H1 (cell line): Measurements from ENCODE around the gene DCAF15. TPM values are rescaled to one million over a fixed set of nuclear protein-coding genes. Genes with fewer than 3 reads are reported as not detected.

ENCODE experiments used
- NANOG ChIP-seq: IDR thresholded peaks from 2 replicates; pipeline ENCODE4 v1.6.1; 2011; ENCODE audit warnings: low read length, low read depth, mild to moderate bottlenecking, inconsistent platforms; ENCODE audit not compliant: insufficient read depth, poor library complexity, severe bottlenecking
- PHF8 ChIP-seq: fragments of 200-600 bp; sonication (generic); conservative IDR thresholded peaks from 2 replicates; pipeline ENCODE4 v1.7.1; 2012; ENCODE audit warnings: low read depth, mild to moderate bottlenecking, inconsistent platforms, low read length, moderate library complexity
- polyA plus RNA-seq, 7 experiments: library from polyadenylated mRNA; depleted of rRNA in 3 of 7; stranded (reverse) in 5 of 7; unstranded in 2 of 7; fragments of >200 nt in 5 of 7; fragments of 200-250 nt in 2 of 7; gene quantifications; 1 replicate in 5 of 7; 2 replicates in 1 of 7; 4 replicates in 1 of 7; pipeline versions ENCODE4 v1.2.1 to v1.2.3, GENCODE V29; 2011 to 2013; ENCODE audit warnings: missing spikeins in 2 of 7, mixed read lengths in 2 of 7
- total RNA-seq: library from RNA; stranded (reverse); fragmentation: NEBNext Ultra II Directional; extraction: Animal tissue kit (Norgen Biotek cat#: 25700); gene quantifications from 2 replicates; pipeline ENCODE4 v1.2.1, GENCODE V29; 2021
- TF ChIP-seq, protein P1 (sequence below): IDR thresholded peaks from 2 replicates; pipeline ENCODE4 v1.6.1; 2012; ENCODE audit warnings: inconsistent platforms

DCAF15 gene
- total and polyA plus RNA-seq, 2 of the 8 experiments (the other 6 are each of a cell fraction or from before 2014, with no cell fraction given), result 68.7 to 80.8 TPM

DNA sequence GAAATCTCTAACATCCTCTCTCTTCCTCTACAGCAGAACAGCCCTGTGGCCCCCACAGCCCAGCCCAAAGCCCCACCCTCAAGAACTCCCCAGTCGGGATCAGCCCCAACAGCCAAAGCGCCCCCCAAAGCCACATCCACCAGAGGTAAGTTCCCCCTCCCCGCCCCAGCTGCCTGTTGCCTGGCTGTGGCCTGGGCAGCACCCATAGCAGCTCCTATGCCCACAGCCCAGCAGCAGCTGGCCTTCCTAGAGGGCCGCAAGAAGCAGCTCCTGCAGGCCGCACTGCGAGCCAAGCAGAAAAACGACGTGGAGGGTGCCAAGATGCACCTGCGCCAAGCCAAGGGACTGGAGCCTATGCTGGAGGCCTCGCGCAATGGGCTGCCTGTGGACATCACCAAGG, 31.8 kb upstream of the DCAF15 start (continued):
- TF ChIP-seq NANOG, result no peak
- TF ChIP-seq, protein P1, sequence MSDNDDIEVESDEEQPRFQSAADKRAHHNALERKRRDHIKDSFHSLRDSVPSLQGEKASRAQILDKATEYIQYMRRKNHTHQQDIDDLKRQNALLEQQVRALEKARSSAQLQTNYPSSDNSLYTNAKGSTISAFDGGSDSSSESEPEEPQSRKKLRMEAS, result no peak
- TF ChIP-seq PHF8, result no peak
